ENCODE data around the gene TGFBR3. TPM values are rescaled to one million over a fixed set of nuclear protein-coding genes. Genes with fewer than 3 reads are reported as not detected.

Gene TGFBR3
- total and polyA plus RNA-seq, 2 of the 8 experiments (the other 6 are each of a cell fraction or from before 2014, with no cell fraction given): 2.0 to 6.1 TPM

- TF ChIP-seq MAFK (IDR thresholded peaks at IDR 0.05; ENCODE audit: low read depth, low read length) (no peak), GTF2F1 (IDR thresholded peaks at IDR 0.05; ENCODE audit: borderline replicate concordance, low read depth, low read length) (no peak), KDM4A (IDR thresholded peaks at IDR 0.05; ENCODE audit: low read depth, low read length, severe bottlenecking) (no peak), HDAC6 (IDR thresholded peaks at IDR 0.05; ENCODE audit: low read depth, low read length) (no peak), SP1 (IDR thresholded peaks at IDR 0.05; ENCODE audit: low read depth, low read length) (no peak), E2F6 (IDR thresholded peaks at IDR 0.05) (no peak), HDAC2 (IDR thresholded peaks at IDR 0.05; ENCODE audit: borderline replicate concordance in 1 of 2, low read depth in 2 of 2, low read length in 2 of 2) (no peak)
These were observed 102.4 kb downstream of the TGFBR3 start (continued) for GRCh38 chr1:91783423-91784170.

Data from H1 (cell line).